Pancreas (tissue), 10 donors: ENCODE results near the gene C1orf56. TPM values are rescaled to one million over a fixed set of nuclear protein-coding genes. Genes with fewer than 3 reads are reported as not detected.

Experiments
- ATAC-seq, 4 donors: fragments of 200-7000 bp; cut with Tn5 transposase; one replicate each; pipeline versions ENCODE4 v1.8.0 to v1.9.1; 2020; ENCODE audit warnings: mild to moderate bottlenecking in 4 of 4, moderate library complexity in 4 of 4
- DNase-seq, 6 donors: peaks; one replicate each; pipeline ENCODE4 v3.0.0-alpha.2; 2020
- FAIRE-seq: peaks from 2 replicates; lab custom pipeline; 2012; peaks lifted over from hg19 to GRCh38; lab: Jason Lieb, UNC
- H3K27ac ChIP-seq, 4 donors: fragments of 200-600 bp; sonication (generic); 1 replicate in 3 of 4; 2 replicates in 1 of 4; pipeline versions ENCODE4 v1.5.0 to v1.8.0; 2020
- H3K27me3 ChIP-seq, 4 donors: fragments of 200-600 bp; one replicate each; pipeline ENCODE4 v1.8.0; 2021
- H3K36me3 ChIP-seq, 3 donors: fragments of 200-600 bp; sonication (generic) in 1 of 3; one replicate each; pipeline versions ENCODE4 v1.5.0 to v1.8.0; 2020 to 2021
- H3K4me1 ChIP-seq, 3 donors: fragments of 200-600 bp; one replicate each; pipeline ENCODE4 v1.8.0; 2021
- H3K4me3 ChIP-seq, 4 donors: fragments of 200-600 bp; sonication (generic) in 2 of 4; one replicate each; pipeline versions ENCODE4 v1.5.0 to v1.8.0; 2020 to 2021
- H3K9me3 ChIP-seq, 4 donors: fragments of 200-600 bp; one replicate each; pipeline ENCODE4 v1.8.0; 2021
- CTCF ChIP-seq, 4 donors: fragments of 200-600 bp; sonication (generic) in 3 of 4; IDR thresholded peaks; one replicate each; pipeline versions ENCODE4 v1.5.0 to v1.8.0; 2021; ENCODE audit warnings: antibody characterized with exemption in 4 of 4
- WGBS, 2 donors: extraction: QIAGEN DNeasy Blood & Tissue Kit; methylation state at CpG; one replicate each; pipeline ENCODE4 v1.1.7; 2013; 5-methylcytosine and 5-hydroxymethylcytosine counted together
- intact Hi-C, 3 donors: fragments of 100-400 bp; cut with DNase I; formaldehyde crosslinking; loops; one replicate each; pipeline versions ENCODE4 v1.11.1 to v1.14.2; 2022
- polyA plus RNA-seq, 2 donors: library from polyadenylated mRNA; stranded (reverse); fragments of 200-250 nt; gene quantifications; one replicate each; pipeline ENCODE4 v1.2.3, GENCODE V29; 2013
- total RNA-seq, 6 donors: library from RNA; stranded (reverse); fragmentation: NEBNext Ultra II Directional in 4 of 6; extraction: Animal tissue kit (Norgen Biotek cat#: 25700) in 4 of 6; gene quantifications; one replicate each; pipeline versions ENCODE4 v1.2.1 to v1.2.4, GENCODE V29; 2021 to 2023
- donor health status: healthy with polysubstance abuse.
- donor health status: DM: no; HTN: no; CAD: no; lungs with moderate emphysema.
- donor health status: DM: no; HTN: no; CAD: no.
- donor health status: control.
- donor health status: control.
- donor health status: Bipolar disorder and iron deficiency.
- donor health status: DM: yes; HTN: yes; CAD: no.
- donor health status: DM: no; HTN: no; CAD: no.
- donor health status: DM: no; HTN: no; CAD: no.
- donor health status: DM: yes; HTN: yes; CAD: no.

The C1orf56 gene
- total and polyA plus RNA-seq, 8 donors: 2.6 to 4.8 (median 3.2) TPM

GRCh38 chr1:151009206-151009587, 38.4 kb upstream of the C1orf56 start:
- Histone ChIP-seq H3K27ac (peak overlapping the region in 2 of 4 donors; percentile 82 to 94), H3K36me3 (no peaks in the 10 kb centered on the region), H3K4me1 (peaks cover 10 to 35% (median 21%) of the 10 kb centered on the region in 3 donors), H3K9me3 (no peaks in the 10 kb centered on the region), H3K27me3 (no peaks in the 10 kb centered on the region), H3K4me3 (peak overlapping the region in 3 of 4 donors; percentile 56 to 67 (median 63))
- WGBS, 2 donors: 37 to 45% methylated on average over 3 of the region's 3 CpGs
- ATAC-seq (no peak), DNase-seq (no peak), FAIRE-seq (no peak)
- no peak for TF ChIP-seq CTCF (IDR thresholded peaks at IDR 0.05)
- intact Hi-C loops: no loop called here

DNA sequence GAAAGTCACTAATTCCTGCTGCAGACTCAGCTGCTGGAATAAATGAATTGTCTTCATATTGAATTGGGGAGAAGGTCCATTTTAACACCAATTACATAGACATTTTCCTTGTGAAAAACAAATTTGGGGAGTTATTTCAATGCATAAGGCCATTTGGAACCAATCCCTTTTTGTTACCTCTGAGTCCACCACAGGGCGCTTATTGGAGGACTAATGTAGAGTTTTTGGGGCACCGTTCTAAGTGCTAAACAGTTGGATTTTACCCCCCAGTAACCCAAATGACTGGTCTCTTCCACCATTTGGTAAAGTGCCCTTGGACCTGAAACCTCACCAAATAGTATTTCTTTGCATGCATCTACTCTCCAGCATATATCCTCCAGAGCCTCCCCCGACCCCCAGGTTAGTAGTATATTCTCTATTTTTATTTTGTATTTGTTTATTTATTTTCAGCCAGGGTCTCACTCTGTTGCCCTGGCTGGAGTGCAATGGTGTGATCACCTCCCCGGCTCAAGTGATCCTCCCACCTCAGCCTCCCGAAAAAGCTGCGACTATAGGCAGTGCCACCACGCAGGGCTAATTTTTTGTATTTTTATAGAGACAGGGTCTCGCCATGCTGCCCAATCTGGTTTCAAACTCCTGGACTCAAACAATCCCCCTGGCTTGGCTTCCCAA, 37.7 kb upstream of the C1orf56 start:
- intact Hi-C loops: no loop called here
- ATAC-seq (no peak), FAIRE-seq (no peak), DNase-seq (no peak)
- no peaks in the 10 kb centered on the region for H3K9me3 ChIP-seq
- peaks cover 10 to 33% (median 21%) of the 10 kb centered on the region in 3 donors for H3K4me1 ChIP-seq
- no peaks in the 10 kb centered on the region for H3K36me3 ChIP-seq
- 92 to 94% methylated on average over 8 of the region's 8 CpGs for WGBS, 2 donors
- no peak for TF ChIP-seq CTCF (IDR thresholded peaks at IDR 0.05)
- no peak overlapping the region for H3K27ac ChIP-seq
- H3K27me3 ChIP-seq: no peaks in the 10 kb centered on the region
- H3K4me3 ChIP-seq: peak overlapping the region in 1 of 4 donors; percentile 67

- peaks cover 10 to 33% (median 21%) of the 10 kb centered on the region in 3 donors for H3K4me1 ChIP-seq
- H3K9me3 ChIP-seq: no peaks in the 10 kb centered on the region
- intact Hi-C loops: no loop called here
- no peak for TF ChIP-seq CTCF (IDR thresholded peaks at IDR 0.05)
- no peak overlapping the region for H3K4me3 ChIP-seq
- no peak for ATAC-seq
- WGBS, 2 donors: 81 to 86% methylated on average over 3 of the region's 3 CpGs
- no peak for DNase-seq
- FAIRE-seq: no peak
- H3K27me3 ChIP-seq: no peaks in the 10 kb centered on the region
- no peak overlapping the region for H3K27ac ChIP-seq
- H3K36me3 ChIP-seq: no peaks in the 10 kb centered on the region
These were observed 37.2 kb upstream of the C1orf56 start for GRCh38 chr1:151010346-151010726.

DNA sequence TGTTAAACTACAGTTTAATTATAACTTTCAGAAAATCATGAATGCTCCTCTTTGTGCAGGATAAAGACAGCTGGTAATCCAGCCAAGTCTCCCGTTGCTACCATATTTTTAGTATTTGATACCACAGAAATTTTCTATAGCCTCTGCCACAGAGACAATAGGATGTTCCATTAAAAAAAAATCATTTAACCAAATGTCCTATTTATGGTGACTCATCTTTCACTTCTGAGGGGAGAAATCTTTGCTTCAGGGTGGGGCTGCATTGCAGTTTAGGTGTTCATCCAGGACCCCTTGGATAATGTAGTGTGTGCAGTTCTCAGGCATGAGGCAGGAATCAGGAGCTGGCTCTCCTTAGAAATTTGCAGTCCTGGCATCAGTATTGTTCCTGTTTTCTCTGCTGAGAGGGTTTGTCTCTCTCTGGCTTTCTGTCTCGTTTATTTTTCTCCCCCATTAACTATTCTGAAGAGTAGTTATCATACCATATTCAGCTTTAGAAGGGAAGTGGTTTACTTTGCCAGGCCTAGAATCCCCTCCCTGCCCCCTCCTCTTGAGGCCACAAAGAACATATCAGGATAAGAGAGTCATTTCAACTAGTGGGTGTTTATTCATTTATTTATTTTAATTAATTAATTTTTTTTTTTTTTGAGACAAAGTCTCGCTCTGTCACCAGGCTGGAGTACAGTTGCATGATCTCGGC, 36.2 kb upstream of the C1orf56 start:
- DNase-seq: no peak
- peaks cover 10 to 33% (median 21%) of the 10 kb centered on the region in 3 donors for H3K4me1 ChIP-seq

More for the DNA sequence above, 36.2 kb upstream of the C1orf56 start:
- H3K9me3 ChIP-seq: no peaks in the 10 kb centered on the region
- H3K27me3 ChIP-seq: no peaks in the 10 kb centered on the region
- H3K36me3 ChIP-seq: no peaks in the 10 kb centered on the region
- no peak for FAIRE-seq
- WGBS, 2 donors: 59 to 60% methylated on average over 4 of the region's 4 CpGs
- no peak for ATAC-seq
- no peak overlapping the region for H3K4me3 ChIP-seq
- no peak overlapping the region for H3K27ac ChIP-seq
- intact Hi-C loops: no loop called here
- TF ChIP-seq CTCF (IDR thresholded peaks at IDR 0.05): no peak
